Measurements from ENCODE around the gene CYP8B1. TPM values are rescaled to one million over a fixed set of nuclear protein-coding genes. Genes with fewer than 3 reads are reported as not detected.

The CYP8B1 gene
- total and polyA plus RNA-seq, 9 of the 15 experiments (the other 6 are each of a cell fraction or from before 2014, with no cell fraction given) = 0.04 TPM; not detected in 8

GRCh38 chr3:42836150-42837123, 39.2 kb downstream of the CYP8B1 start (continued):
- TF ChIP-seq TSC22D4 (tag; IDR thresholded peaks at IDR 0.05) (no peak), SMARCE1 (IDR thresholded peaks at IDR 0.05) (peak; percentile 93), HLTF (IDR thresholded peaks at IDR 0.05) (0 out of 2 replicates have a peak, but pooled peaks have one; percentile 25), TAF1 (IDR thresholded peaks at IDR 0.05; ENCODE audit: control insufficient read depth, extremely low read depth, insufficient read depth, low read length, severe bottlenecking) (no peak), ZNF707 (CRISPR knock-in tag; conservative IDR thresholded peaks at IDR 0.05) (no peak), ETV1 (tag; conservative IDR thresholded peaks at IDR 0.05; ENCODE audit: low read depth) (peak; percentile 53; the same call in 1 of the 2 replicates), U2AF2 (optimal IDR thresholded peaks at IDR 0.05; ENCODE audit: low read depth, low read length) (no peak), L3MBTL2 (IDR thresholded peaks at IDR 0.05) (no peak), ATF4 (CRISPR knock-in tag; IDR thresholded peaks at IDR 0.05) (peak; percentile 77), ZNF644 (tag; IDR thresholded peaks at IDR 0.05; ENCODE audit: low read depth) (peak; percentile 49; the same call in 1 of the 2 replicates), FOXA3 (CRISPR knock-in tag; conservative IDR thresholded peaks at IDR 0.05 in 1 of 2, IDR thresholded peaks at IDR 0.05 in 1 of 2) (0 out of 4 replicates have a peak, but pooled peaks of 1 of the 2 experiments have one; percentile 48), E2F3 (CRISPR knock-in tag; IDR thresholded peaks at IDR 0.05) (no peak), GATAD2A (IDR thresholded peaks at IDR 0.05) (no peak), ZMIZ1 (IDR thresholded peaks at IDR 0.05; ENCODE audit: low read depth in 2 of 2, low read length in 2 of 2) (peak in 1 of 2 experiments; percentile 92; a peak in 2 of 4 replicates), SREBF2 (CRISPR knock-in tag; IDR thresholded peaks at IDR 0.05) (no peak), KLF6 (CRISPR knock-in tag; IDR thresholded peaks at IDR 0.05; ENCODE audit: borderline replicate concordance) (no peak), CC2D1A (IDR thresholded peaks at IDR 0.05) (peak; percentile 95; the same call in 1 of the 2 replicates), MTF1 (CRISPR knock-in tag; IDR thresholded peaks at IDR 0.05; ENCODE audit: borderline replicate concordance) (no peak), ZNF282 (CRISPR knock-in tag; IDR thresholded peaks at IDR 0.05) (no peak), CBFA2T2 (conservative IDR thresholded peaks at IDR 0.05) (peak; percentile 96)

Data from K562 (cell line).